NCI-H524 (cell line): Measurements from ENCODE around the gene PARK7.
A peak's percentile ranks its signal among the peaks of the same experiment; 100 is the strongest.

Source experiments
- DNase-seq, 2 experiments: peaks; one replicate each; lab custom pipeline; 2025; lab: John Stamatoyannopoulos, UW

The PARK7 gene

GRCh38 chr1:8010080-8010664 lies 48.7 kb downstream of the PARK7 start:
- no peak for DNase-seq

- no peak for DNase-seq
Measured at GRCh38 chr1:8011016-8011415, 49.5 kb downstream of the PARK7 start.

GRCh38 chr1:8011923-8012858 lies 50.7 kb downstream of the PARK7 start:
- no peak for DNase-seq

- no peak for DNase-seq
Measured at GRCh38 chr1:8012955-8013354, 51.4 kb downstream of the PARK7 start.

GRCh38 chr1:8013399-8013798 lies 51.9 kb downstream of the PARK7 start:
- no peak for DNase-seq

GRCh38 chr1:8013800-8014199 lies 52.3 kb downstream of the PARK7 start:
- DNase-seq, result no peak

- DNase-seq, result no peak
Measured at GRCh38 chr1:8014381-8014988, 53.0 kb downstream of the PARK7 start.

GRCh38 chr1:8015036-8015808 lies 53.7 kb downstream of the PARK7 start:
- peak; percentile 11 to 67 for DNase-seq

GRCh38 chr1:8015809-8016165 lies 54.3 kb downstream of the PARK7 start:
- no peak for DNase-seq

GRCh38 chr1:8016210-8016894 lies 54.8 kb downstream of the PARK7 start:
- DNase-seq, result no peak

- no peak for DNase-seq
Measured at GRCh38 chr1:8016895-8017241, 55.4 kb downstream of the PARK7 start.

GRCh38 chr1:8017495-8018197 lies 56.1 kb downstream of the PARK7 start:
- DNase-seq, result no peak

GRCh38 chr1:8018492-8019228 lies 57.1 kb downstream of the PARK7 start:
- no peak for DNase-seq

GRCh38 chr1:8019229-8019620 lies 57.7 kb downstream of the PARK7 start:
- no peak for DNase-seq

- no peak for DNase-seq
Measured at GRCh38 chr1:8020032-8020431, 58.5 kb downstream of the PARK7 start.

GRCh38 chr1:8021676-8022266 lies 60.3 kb downstream of the PARK7 start:
- no peak for DNase-seq

GRCh38 chr1:8022395-8023286 lies 61.1 kb downstream of the PARK7 start:
- no peak for DNase-seq

- DNase-seq, result no peak
Measured at GRCh38 chr1:8023287-8023994, 61.9 kb downstream of the PARK7 start.

- no peak for DNase-seq
Measured at GRCh38 chr1:8023995-8024313, 62.4 kb downstream of the PARK7 start.
